Lung (tissue), 12 donors: Measurements from ENCODE around the gene CACNA1D. TPM values are rescaled to one million over a fixed set of nuclear protein-coding genes. Genes with fewer than 3 reads are reported as not detected.

Experiments used
- ATAC-seq: fragments of 200-7000 bp; cut with Tn5 transposase; one replicate; pipeline ENCODE4 v1.9.1; 2020; ENCODE audit warnings: moderate number of reproducible peaks; ENCODE audit not compliant: insufficient read depth, low FRiP score
- DNase-seq, 3 donors: peaks; one replicate each; pipeline ENCODE4 v3.0.0-alpha.2; 2013 to 2017
- H3K27ac ChIP-seq, 2 donors: one replicate each; pipeline ENCODE4 v1.5.1; 2013; ENCODE audit warnings: mild to moderate bottlenecking in 2 of 2, moderate library complexity in 2 of 2, control low read depth in 1 of 2, inconsistent platforms in 1 of 2, low read depth in 1 of 2, low read length in 1 of 2
- H3K27me3 ChIP-seq, 3 donors: one replicate each; pipeline ENCODE4 v1.5.1; 2013; ENCODE audit warnings: low read length in 2 of 3; ENCODE audit not compliant: control insufficient read depth in 3 of 3, insufficient read depth in 3 of 3
- H3K36me3 ChIP-seq, 4 donors: one replicate each; pipeline ENCODE4 v1.5.1; 2013; ENCODE audit warnings: low read length in 4 of 4, mild to moderate bottlenecking in 1 of 4, moderate library complexity in 1 of 4; ENCODE audit not compliant: control insufficient read depth in 4 of 4, insufficient read depth in 4 of 4
- H3K4me1 ChIP-seq, 5 donors: one replicate each; pipeline ENCODE4 v1.5.1; 2013; ENCODE audit warnings: low read length in 5 of 5, mild to moderate bottlenecking in 2 of 5, moderate library complexity in 1 of 5; ENCODE audit not compliant: control insufficient read depth in 5 of 5, insufficient read depth in 5 of 5
- H3K4me3 ChIP-seq: one replicate; pipeline ENCODE4 v1.5.1; 2013; ENCODE audit warnings: mild to moderate bottlenecking, control low read depth, moderate library complexity
- H3K9ac ChIP-seq, 2 donors: one replicate each; pipeline ENCODE4 v1.5.1; 2013; ENCODE audit warnings: low read length in 2 of 2, control low read depth in 1 of 2; ENCODE audit not compliant: insufficient read depth in 1 of 2
- H3K9me3 ChIP-seq, 4 donors: one replicate each; pipeline ENCODE4 v1.5.1; 2013; ENCODE audit warnings: low read length in 3 of 4, mild to moderate bottlenecking in 1 of 4, moderate library complexity in 1 of 4; ENCODE audit not compliant: control insufficient read depth in 4 of 4, insufficient read depth in 3 of 4
- CTCF ChIP-seq: IDR thresholded peaks from 2 replicates; pipeline ENCODE4 v1.5.1; 2012; ENCODE audit warnings: mild to moderate bottlenecking; ENCODE audit errors: control extremely low read depth, extremely low read depth
- whole genome bisulfite sequencing, 2 donors: extraction: QIAGEN DNeasy Blood & Tissue Kit; methylation state at CpG; one replicate each; pipeline ENCODE4 v1.1.7; 2013; 5-methylcytosine and 5-hydroxymethylcytosine counted together
- polyA plus RNA-seq, 2 donors: library from polyadenylated mRNA; stranded (reverse); fragments of 200-250 nt; gene quantifications; one replicate each; pipeline ENCODE4 v1.2.1, GENCODE V29; 2013
- total RNA-seq, 2 donors: library from RNA; depleted of rRNA in 1 of 2; stranded (reverse); fragments of >200 nt in 1 of 2; gene quantifications; one replicate each; pipeline ENCODE4 v1.2.1, GENCODE V29; 2014 to 2021
- donor health status: control.
- donor health status: control.
- donor health status: Bipolar disorder and iron deficiency.
- donor health status: healthy.
- donor health status: DM: yes; HTN: yes; CAD: no.

Gene CACNA1D
- total and polyA plus RNA-seq, 4 donors = 2.7 to 96.8 (median 23.1) TPM

- H3K36me3 ChIP-seq = peaks cover 0 to 39% (median 22%) of the 10 kb centered on the region in 4 donors
- no peak for ATAC-seq
- H3K27me3 ChIP-seq = no peaks in the 10 kb centered on the region
- H3K27ac ChIP-seq = no peak overlapping the region
- H3K4me3 ChIP-seq = no peak overlapping the region
- no peaks in the 10 kb centered on the region for H3K4me1 ChIP-seq
- no peak for DNase-seq
- no peaks in the 10 kb centered on the region for H3K9me3 ChIP-seq
- no peak overlapping the region for H3K9ac ChIP-seq
- 79 to 86% methylated on average over 4 of the region's 4 CpGs for WGBS, 2 donors
- no peak for TF ChIP-seq CTCF
Observed at GRCh38 chr3:53812434-53812833, 318.0 kb downstream of the CACNA1D start.

- Histone ChIP-seq H3K36me3 (peaks cover 0 to 42% (median 26%) of the 10 kb centered on the region in 4 donors), H3K27ac (no peak overlapping the region), H3K4me1 (no peaks in the 10 kb centered on the region), H3K4me3 (no peak overlapping the region), H3K9ac (no peak overlapping the region), H3K27me3 (no peaks in the 10 kb centered on the region), H3K9me3 (no peaks in the 10 kb centered on the region)
- WGBS, 2 donors = 94 to 98% methylated on average over 5 of the region's 5 CpGs
- TF ChIP-seq CTCF = no peak
- DNase-seq (no peak), ATAC-seq (no peak)
Observed at GRCh38 chr3:53813229-53813628, 318.8 kb downstream of the CACNA1D start.

- no peak for TF ChIP-seq CTCF
- H3K9ac ChIP-seq = no peak overlapping the region
- H3K4me3 ChIP-seq = no peak overlapping the region
- peaks cover 0 to 40% (median 26%) of the 10 kb centered on the region in 4 donors for H3K36me3 ChIP-seq
- whole genome bisulfite sequencing, 2 donors = 90 to 96% methylated on average over 10 of the region's 10 CpGs
- no peaks in the 10 kb centered on the region for H3K9me3 ChIP-seq
- H3K27ac ChIP-seq = no peak overlapping the region
- no peaks in the 10 kb centered on the region for H3K4me1 ChIP-seq
- no peak for ATAC-seq
- DNase-seq = no peak
- no peaks in the 10 kb centered on the region for H3K27me3 ChIP-seq
Observed at GRCh38 chr3:53813876-53814275, 319.5 kb downstream of the CACNA1D start.

GRCh38 chr3:53815067-53815466, 320.7 kb downstream of the CACNA1D start:
- H3K9me3 ChIP-seq = no peaks in the 10 kb centered on the region
- no peak overlapping the region for H3K27ac ChIP-seq
- H3K27me3 ChIP-seq = no peaks in the 10 kb centered on the region
- no peak for DNase-seq
- no peak overlapping the region for H3K9ac ChIP-seq
- H3K4me1 ChIP-seq = no peaks in the 10 kb centered on the region
- H3K4me3 ChIP-seq = no peak overlapping the region
- peaks cover 0 to 38% (median 23%) of the 10 kb centered on the region in 4 donors for H3K36me3 ChIP-seq
- no peak for ATAC-seq
- no peak for TF ChIP-seq CTCF
- WGBS, 2 donors = 83 to 95% methylated on average over 4 of the region's 4 CpGs
